HG03442 (cell line): Measurements from ENCODE around the gene OSTM1.
"Not testable (repeated sequence)": the region's sequence is repeated elsewhere in the genome, so short reads cannot be mapped to it uniquely, and the experiment has no call there.

ENCODE experiments used
- ATAC-seq: cut with Tn5 transposase; IDR thresholded peaks from one replicate; pipeline ENCODE4 v1.9.1; 2021; ENCODE audit warnings: mild to moderate bottlenecking, moderate library complexity; ENCODE audit not compliant: unreplicated experiment

The OSTM1 gene

DNA sequence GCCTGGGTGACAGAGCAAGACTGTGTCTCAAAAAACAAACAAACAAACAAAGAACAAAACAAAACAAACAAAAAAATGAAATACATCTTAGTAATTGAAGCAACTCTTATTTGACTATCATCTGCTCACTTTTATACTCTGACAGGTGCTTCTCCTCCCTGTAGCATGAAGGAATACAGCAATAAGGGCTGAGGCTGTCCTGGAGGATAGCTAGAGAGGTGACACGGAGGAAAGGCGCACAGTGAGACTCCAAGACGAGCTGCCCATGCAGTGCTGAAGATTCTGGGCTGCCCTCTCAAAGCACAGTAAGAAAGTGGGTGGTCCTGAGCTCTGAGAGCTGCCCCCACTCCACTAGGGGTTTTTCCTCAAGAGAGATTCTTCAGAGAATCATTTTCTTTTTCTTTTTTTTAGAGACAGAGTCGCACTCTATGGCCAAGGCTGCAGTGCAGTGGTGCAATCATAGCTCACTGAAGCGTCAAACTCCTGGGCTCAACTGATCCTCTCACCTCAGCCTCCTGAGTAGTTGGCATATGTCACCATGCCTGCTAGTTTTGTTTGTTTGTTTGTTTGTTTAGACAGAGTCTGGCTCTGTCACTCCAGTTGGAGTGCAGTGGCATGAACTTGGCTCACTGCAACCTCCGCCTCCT is 50.0 kb downstream of the OSTM1 start:
- no peak for ATAC-seq

DNA sequence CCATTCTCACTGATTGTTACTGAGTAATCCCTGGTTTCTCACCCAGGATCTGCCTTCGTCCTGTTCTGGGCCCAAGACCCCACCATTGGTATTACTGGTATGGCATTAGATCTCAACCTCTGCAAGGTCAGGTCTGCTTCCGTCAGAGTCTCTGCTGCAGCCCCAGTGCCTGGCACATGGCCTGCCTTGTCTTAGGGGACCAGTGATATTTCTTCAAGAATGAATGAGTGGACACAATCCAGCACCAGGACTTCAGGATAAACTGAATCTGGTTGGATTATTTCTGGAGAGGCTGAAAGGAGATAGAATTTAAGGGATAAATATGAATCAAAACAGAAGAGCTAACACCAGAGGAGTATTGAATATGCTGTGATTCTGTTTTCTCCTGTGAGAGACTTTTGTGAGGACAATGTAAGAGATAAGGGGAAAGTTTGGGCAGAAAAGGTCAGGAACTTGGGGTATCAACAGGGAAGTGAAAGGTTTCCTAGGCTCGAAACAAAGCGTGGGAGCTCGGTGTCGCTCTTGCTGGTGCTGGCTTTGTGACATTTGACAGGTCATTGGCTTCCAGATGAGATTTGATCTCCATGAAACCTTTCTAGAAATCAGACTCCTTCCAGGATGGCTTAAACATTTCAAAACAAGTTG is 53.9 kb downstream of the OSTM1 start:
- no peak for ATAC-seq

DNA sequence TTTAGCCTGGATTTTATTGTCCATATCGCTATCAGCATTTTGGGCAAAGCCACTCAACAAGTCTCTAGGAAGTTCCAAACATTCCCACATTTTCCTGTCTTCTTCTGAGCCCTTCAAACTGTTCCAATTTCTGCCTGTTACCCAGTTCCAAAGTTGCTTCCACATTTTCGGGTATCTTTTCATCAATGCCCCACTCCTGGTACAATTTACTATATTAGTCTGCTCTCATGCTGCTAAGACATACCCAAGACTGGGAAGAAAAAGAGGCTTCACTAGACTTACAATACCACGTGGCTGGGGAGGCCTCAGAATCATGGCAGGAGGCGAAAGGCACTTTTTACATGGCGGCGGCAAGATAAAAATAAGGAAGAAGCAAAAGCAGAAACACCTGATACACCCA is 58.3 kb downstream of the OSTM1 start:
- ATAC-seq = not testable (repeated sequence)

DNA sequence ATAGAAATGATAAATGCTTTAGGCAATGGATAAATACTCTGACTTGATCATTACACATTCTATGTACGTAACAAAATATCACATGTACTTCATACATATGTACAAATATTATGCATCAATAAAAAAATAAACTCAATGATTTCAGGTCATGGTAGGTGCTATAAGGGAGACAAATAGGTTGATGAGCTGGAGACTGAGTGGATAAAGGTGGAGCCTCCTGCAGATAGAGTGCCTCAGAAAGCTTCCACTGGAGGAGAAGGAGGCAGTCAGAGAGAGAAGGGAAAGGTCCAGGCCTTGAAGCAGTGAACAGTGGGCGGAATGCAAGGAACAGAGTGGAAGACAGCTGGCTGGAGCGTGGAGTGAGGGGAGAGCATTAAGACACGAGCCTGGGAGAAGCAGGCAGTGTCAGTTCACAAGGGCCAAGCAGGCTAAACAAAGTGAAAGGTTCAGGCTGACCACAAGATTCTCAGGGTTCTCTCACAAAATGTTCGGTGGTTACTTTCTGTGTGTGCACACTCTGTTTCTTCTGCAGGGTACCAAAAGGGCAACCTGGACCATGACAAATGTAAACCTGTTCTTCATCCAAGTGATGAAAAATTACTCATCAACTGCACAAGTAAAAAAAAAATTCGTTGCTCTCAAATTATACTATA is 60.6 kb downstream of the OSTM1 start:
- no peak for ATAC-seq

DNA sequence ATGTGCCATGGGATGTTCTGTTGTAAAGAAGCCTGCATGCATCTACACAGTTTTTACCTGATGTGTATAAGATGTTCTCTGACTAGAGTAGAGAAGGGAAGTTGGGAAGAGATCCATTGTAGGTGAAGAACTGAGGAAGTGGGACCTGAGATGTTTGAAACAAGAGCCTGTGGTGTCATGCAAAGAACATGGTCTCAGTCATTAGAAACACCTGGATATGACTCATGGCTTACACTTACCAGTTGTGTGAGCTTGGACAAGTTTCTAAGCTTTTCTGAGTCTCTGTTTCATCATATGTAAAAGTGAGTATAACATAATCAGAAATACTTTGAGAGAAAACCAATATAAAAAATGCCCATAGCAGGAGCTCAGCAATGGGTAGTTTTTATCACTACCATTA is 64.6 kb downstream of the OSTM1 start:
- no peak for ATAC-seq

DNA sequence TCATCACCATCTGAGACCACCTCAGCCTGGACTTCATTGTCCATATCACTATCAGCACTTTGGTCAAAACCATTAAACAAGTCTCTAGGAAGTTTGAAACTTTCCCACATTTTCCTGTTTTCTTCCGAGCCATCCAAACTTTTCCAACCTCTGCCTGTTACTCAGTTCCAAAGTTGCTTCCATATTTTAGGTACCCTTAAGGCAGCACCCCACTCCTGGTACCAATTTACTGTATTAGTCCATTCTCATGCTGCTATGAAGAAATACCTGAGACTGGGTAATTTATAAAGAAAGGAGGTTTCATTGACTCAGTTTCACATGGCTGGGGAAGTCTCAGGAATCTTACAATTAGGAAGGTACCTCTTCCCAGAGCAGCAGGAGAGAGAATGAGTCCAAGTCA is 65.3 kb downstream of the OSTM1 start:
- ATAC-seq = not testable (repeated sequence)

DNA sequence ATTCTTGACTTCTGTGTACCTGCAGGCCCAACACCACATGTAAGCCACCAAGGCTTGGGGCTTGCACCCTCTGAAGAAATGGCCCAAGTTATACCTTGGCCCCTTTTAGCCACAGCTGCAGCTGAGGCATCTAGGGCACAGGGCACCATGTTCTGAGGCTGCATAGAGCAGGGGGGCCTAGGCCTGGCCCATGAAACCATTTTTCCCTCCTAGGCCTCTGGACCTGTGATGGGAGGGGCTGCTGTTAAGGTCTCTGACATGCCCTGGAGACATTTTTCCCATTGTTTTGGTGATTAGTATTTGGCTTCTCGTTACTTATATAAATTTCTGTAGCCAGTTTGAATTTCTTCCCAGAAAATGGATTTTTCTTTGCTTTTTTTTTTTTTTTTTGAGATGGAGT is 66.2 kb downstream of the OSTM1 start:
- no peak for ATAC-seq

DNA sequence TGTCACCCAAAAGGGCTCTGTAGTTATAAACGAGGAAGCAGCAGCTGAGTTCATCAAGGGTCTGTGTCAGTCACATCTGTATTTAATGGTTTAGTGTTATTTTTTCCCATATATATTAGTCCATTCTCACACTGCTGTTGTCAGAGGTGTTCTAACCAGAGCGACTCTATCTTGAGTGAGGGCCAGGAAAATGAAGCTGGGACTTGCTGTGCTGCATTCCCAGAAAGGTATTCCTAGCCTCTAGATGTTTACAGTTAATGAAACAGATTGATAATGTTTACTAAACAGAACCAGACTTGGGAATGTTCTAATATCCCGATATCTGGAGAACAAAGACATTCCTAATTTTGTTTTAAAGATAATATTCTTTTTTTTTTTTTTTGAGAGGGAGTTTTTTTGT is 68.6 kb downstream of the OSTM1 start:
- ATAC-seq = no peak

DNA sequence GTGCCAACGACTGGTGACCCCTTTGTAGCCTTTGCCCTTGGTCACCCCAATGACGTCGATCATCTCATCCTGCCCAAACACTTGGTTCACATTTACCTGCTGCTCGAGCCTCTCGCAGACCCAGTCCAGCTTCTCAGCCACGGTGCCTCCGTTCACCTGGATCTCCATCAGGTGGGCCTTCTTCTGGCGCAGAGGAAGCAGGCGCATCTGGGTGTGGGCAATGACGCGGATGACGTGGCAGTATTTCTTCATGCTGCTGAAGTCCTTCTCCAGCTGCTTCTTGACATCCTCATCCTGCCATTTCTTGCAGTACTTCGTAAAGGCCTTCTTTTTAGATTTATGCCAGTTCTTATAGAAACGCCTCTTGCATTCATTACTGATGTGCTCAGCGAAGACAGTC is 69.7 kb downstream of the OSTM1 start:
- no peak for ATAC-seq

DNA sequence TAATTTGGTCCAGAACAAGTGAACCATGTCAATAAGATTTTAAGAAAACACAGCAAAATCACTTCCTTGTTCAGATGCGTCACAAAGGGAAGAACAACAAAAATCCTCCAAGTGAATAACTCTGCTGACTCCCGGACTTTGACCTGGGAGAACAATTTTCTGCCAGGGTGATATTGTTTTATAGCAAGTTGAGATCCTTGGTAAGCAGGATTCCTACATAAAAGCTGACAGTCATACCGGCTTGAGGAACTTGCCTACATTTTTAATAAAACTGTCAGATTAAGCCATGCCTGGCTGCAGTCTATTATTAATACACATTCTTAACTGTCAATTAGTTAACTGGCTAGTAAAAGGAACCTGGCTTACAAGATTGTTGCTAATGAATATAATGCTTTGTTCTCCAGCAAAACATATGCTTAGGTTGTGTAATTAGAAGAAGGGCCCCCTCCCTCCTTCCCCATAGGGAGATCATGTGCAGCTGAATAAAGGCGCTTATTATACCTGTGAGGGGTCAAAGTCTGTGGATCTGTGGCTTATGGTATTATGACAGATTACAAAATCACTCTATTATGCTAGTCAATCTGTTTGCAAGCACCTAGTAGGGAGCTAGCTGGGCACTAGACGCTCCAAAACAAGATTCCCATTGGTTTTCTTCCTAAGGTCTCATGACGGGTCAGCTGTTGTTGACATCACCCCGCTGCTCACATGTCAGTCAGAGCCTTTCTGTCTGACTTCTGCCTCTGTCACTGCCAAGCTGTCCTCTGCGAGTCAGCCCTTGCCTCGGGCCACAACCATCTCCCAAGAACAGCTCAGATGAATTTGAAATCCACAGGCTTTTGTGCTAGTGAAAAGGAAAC is 71.9 kb downstream of the OSTM1 start:
- ATAC-seq = no peak

DNA sequence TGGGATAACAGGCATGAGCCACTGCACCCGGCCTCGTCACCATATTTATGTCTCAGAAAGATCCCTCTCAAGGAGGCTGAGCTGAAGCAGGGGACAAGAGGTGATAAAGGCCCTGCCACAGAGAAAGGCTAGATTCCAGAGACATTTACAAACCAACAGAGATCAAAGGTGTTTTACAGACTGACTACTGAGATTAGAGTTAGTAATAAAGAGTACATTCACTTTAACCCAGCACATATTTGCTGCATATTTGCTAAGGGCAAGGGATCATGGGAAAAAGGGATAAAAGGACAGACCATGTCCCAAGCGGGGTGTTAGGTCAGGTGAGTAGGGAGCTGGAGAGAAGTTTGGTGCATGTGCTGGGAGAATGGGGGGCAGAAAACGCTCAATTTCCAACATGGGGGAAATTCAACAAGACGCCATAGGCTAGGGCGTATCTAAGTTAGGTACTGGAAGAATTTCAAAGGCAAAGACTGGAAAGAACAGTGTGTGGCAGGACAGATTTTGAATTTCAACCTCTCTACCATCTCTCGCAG is 72.8 kb downstream of the OSTM1 start:
- ATAC-seq = no peak

DNA sequence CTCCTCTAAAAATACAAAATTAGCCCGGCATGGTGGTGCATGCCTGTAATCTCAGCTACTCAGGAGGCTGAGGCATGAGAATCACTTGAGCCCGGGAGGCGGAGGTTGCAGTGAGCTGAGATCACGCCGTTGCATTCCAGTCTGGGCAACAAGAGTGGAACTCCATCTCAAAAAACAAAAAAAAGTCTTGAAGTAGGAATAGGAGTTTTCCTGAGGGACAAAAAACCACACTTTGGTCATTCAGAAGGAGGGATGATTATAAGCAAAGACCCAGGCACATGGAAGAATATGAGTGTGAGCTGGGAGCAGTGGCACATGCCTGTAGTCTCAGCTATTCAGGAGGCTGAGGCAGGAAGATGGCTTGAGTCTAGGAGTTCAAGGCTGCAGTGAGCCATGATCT is 74.3 kb downstream of the OSTM1 start:
- ATAC-seq = not testable (repeated sequence)

DNA sequence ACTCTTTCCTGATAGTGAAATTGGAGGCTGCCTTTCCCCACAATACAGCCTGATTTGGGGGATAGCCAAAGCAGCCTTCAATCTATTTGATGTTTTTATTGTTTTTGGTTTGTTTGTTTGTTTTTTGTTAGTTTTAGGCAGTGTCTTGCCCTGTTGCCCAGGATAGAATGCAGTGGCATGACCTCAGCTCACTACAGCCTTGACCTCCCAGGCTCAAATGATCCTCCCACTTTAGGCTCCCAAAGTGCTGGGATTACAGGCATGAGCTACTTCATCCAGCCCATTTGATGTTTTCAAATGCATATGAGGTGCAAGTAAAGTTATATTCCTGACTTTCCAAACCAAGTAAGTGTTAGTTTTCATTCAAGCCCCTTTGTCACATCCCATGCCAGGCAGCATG is 75.2 kb downstream of the OSTM1 start:
- ATAC-seq = no peak

DNA sequence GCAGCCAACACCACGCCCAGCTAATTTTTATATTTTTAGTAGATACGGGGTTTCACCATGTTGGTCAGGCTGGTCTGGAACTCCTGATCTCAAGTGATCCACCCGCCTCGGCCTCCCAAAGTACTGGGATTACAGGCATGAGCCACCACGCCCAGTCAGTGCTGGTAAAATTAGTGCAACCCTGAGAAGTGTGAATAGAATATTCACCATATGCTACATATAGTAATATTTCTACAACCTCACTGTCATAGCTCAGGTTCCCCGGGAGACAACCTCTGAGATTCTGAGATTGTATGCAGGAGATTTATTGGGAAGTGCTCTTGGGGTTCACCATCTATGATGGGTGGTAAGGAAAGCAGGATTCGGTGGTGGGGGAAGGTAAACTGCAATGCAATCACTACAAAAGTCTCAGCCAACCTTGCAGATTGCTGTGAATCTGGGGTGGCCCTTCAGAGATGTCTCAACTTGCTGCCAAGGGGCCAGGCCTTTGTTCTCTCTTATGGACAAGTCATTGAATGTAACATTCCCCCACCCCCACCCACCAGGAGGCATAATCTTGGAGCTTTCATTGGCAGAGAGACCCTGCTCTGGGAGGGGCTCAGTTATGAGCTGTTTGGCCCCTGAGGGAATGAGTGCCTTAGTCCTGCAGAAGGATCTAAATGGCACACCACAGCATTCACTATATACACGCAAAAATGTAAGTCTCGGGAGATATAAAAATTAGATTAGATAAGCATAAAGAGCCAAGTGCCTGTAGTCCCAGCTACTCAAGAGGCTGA is 82.6 kb downstream of the OSTM1 start:
- no peak for ATAC-seq
